ENCODE results near the gene PROCA1. TPM values are rescaled to one million over a fixed set of nuclear protein-coding genes. Genes with fewer than 3 reads are reported as not detected.
A peak's percentile ranks its signal among the peaks of the same experiment; 100 is the strongest.
"Not testable (repeated sequence)": the region's sequence is repeated elsewhere in the genome, so short reads cannot be mapped to it uniquely, and the experiment has no call there.

The PROCA1 gene
- total RNA-seq, 1 donor from 2014 or later: 12.0 TPM

DNA sequence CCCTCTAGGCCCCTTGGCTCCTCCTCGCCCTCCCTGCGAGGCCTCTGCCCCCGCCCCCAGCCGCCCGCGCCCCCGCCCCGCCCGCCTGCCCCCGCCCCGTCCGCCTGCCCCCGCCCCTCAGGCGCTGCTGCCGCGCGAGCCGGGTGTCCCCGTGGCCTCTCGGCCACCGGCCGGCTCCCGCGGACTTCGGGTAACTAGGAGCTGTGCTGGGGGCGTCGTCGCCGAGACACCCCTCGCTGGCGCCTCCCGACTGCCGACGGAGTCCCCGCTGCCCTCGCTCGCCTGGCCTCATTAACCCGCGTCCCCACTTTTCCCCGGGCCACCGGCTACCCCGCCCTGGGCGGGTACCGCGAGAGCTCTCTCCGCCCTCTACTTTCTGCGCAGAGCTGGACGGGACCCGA is 14.5 kb upstream of the PROCA1 start, which contains the start of gene TLCD1:
TLCD1 (minus strand) TSS at position 8 of the 401 bp plus-strand sequence. CDS start 136 bp downstream, outside the sequence.
- DNase-seq (ENCODE audit: low spot score): no peak
- peak within 1 kb of the TSS; percentile 76 for H3K27ac Mint-ChIP-seq (ENCODE audit: unreplicated experiment)
- TF ChIP-seq, protein P1, sequence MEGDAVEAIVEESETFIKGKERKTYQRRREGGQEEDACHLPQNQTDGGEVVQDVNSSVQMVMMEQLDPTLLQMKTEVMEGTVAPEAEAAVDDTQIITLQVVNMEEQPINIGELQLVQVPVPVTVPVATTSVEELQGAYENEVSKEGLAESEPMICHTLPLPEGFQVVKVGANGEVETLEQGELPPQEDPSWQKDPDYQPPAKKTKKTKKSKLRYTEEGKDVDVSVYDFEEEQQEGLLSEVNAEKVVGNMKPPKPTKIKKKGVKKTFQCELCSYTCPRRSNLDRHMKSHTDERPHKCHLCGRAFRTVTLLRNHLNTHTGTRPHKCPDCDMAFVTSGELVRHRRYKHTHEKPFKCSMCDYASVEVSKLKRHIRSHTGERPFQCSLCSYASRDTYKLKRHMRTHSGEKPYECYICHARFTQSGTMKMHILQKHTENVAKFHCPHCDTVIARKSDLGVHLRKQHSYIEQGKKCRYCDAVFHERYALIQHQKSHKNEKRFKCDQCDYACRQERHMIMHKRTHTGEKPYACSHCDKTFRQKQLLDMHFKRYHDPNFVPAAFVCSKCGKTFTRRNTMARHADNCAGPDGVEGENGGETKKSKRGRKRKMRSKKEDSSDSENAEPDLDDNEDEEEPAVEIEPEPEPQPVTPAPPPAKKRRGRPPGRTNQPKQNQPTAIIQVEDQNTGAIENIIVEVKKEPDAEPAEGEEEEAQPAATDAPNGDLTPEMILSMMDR (IDR thresholded peaks at IDR 0.05; ENCODE audit: unreplicated experiment): no peak
- peak within 1 kb of the TSS; percentile 93 for H3K4me3 Mint-ChIP-seq (ENCODE audit: unreplicated experiment)
- peaks cover 22% of the 10 kb centered on the region for H3K27me3 Mint-ChIP-seq (ENCODE audit: unreplicated experiment)
- H3K4me1 Mint-ChIP-seq (ENCODE audit: unreplicated experiment): peaks cover 24% of the 10 kb centered on the region
- peaks cover 31% of the 10 kb centered on the region for H3K36me3 Mint-ChIP-seq (ENCODE audit: low read depth, unreplicated experiment)
- H3K9me3 Mint-ChIP-seq (ENCODE audit: unreplicated experiment): no peaks in the 10 kb centered on the region

DNA sequence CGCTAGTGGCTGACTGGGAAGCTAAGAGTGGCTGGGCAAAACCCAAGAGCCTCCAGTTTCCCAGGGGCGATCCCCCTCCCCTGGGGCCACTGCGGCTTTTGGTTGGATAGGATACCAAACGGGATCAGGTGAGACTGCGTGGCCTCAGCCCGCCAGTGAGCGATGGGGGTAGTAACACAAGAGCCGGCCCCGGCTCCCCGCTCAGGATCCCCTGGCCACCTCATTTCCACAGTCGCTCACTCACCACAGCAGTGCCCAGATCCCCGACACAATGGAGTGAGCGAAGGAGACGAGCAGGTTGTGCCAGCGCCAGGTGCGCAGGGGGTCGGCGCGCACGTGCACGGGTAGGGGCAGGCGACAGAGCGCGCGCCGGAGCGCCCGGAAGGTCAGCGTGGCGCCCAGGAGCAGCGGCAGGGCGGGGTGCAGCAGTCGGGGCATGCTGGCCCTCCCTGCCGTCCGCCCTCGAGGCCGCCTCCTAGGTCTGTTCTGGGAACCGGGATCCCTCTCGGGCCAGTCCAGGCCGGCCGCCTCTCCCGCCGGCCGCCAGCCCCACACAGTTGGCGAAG is 14.1 kb upstream of the PROCA1 start:
- DNase-seq (ENCODE audit: low spot score): peak; percentile 69
- Mint-ChIP-seq H3K4me3 (ENCODE audit: unreplicated experiment) (peak overlapping the region; percentile 91), H3K9me3 (ENCODE audit: unreplicated experiment) (no peaks in the 10 kb centered on the region), H3K4me1 (ENCODE audit: unreplicated experiment) (peaks cover 28% of the 10 kb centered on the region), H3K27me3 (ENCODE audit: unreplicated experiment) (peaks cover 23% of the 10 kb centered on the region), H3K36me3 (ENCODE audit: low read depth, unreplicated experiment) (peaks cover 35% of the 10 kb centered on the region), H3K27ac (ENCODE audit: unreplicated experiment) (peak overlapping the region; percentile 64)
- TF ChIP-seq, protein P1 (IDR thresholded peaks at IDR 0.05; ENCODE audit: unreplicated experiment): no peak

DNA sequence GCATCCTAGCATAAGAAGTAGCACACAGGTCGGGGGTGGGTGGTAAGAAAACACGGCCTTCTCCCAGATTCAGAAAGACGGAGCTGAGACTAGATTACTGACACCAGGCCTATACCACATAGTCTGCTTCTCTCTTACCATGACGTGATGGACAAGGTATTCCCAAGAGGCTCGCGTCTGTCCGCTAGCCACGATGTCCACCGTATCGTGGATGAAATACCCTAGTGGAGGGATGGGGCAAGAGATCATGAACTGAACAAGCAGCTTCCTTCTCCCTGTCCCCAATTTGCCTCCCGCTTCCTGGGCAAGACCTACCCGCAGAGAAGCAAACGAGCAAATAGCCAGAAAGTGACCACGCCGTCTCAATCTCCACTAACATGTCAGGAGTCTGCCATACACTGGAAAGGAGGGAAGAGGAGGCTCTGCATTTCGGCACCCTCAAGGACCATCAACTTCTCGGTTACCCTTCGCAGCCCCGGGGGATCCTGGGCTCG is 13.5 kb upstream of the PROCA1 start:
- Mint-ChIP-seq H3K9me3 (ENCODE audit: unreplicated experiment) (no peaks in the 10 kb centered on the region), H3K36me3 (ENCODE audit: low read depth, unreplicated experiment) (peaks cover 41% of the 10 kb centered on the region), H3K4me1 (ENCODE audit: unreplicated experiment) (peaks cover 34% of the 10 kb centered on the region), H3K4me3 (ENCODE audit: unreplicated experiment) (peak overlapping the region; percentile 91), H3K27me3 (ENCODE audit: unreplicated experiment) (peaks cover 26% of the 10 kb centered on the region), H3K27ac (ENCODE audit: unreplicated experiment) (peak overlapping the region; percentile 76)
- no peak for DNase-seq (ENCODE audit: low spot score)
- TF ChIP-seq, protein P1 (IDR thresholded peaks at IDR 0.05; ENCODE audit: unreplicated experiment): no peak

DNA sequence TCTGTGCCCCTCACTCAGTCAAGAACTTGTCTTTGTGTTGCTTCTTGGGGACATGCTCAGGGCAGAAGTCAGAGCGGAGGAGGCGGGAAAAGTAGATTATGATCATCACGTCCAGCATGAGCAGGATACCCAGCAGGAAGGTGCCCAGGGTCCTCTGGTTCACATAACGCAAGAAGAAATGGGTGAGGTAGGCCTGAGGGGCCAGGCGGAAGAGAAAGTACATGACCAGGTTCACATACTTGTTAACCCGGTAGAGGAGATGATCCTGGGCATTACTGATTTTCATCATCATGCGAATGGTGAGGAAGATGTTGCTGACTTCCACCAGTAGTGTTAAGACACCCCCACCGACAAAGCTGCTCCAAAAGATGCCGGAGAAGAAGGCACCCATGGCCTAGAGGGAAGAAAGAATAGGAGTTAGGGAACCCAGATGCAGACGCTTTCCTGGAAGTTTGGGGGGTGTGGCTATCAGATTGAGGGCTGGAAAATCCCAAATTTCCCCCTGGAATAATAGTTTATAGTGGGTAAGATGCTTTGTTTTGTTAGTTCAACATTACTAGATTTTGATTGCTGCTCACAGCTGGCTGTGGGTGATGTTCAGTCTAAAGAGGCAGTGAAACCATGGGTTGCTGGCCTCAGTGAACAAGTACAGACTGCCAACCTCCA is 12.9 kb upstream of the PROCA1 start:
- H3K4me3 Mint-ChIP-seq (ENCODE audit: unreplicated experiment): peak overlapping the region; percentile 91
- no peak overlapping the region for H3K27ac Mint-ChIP-seq (ENCODE audit: unreplicated experiment)
- no peak for DNase-seq (ENCODE audit: low spot score)
- peaks cover 45% of the 10 kb centered on the region for H3K36me3 Mint-ChIP-seq (ENCODE audit: low read depth, unreplicated experiment)
- peaks cover 31% of the 10 kb centered on the region for H3K27me3 Mint-ChIP-seq (ENCODE audit: unreplicated experiment)
- TF ChIP-seq, protein P1 (IDR thresholded peaks at IDR 0.05; ENCODE audit: unreplicated experiment): no peak
- peaks cover 39% of the 10 kb centered on the region for H3K4me1 Mint-ChIP-seq (ENCODE audit: unreplicated experiment)
- no peaks in the 10 kb centered on the region for H3K9me3 Mint-ChIP-seq (ENCODE audit: unreplicated experiment)

DNA sequence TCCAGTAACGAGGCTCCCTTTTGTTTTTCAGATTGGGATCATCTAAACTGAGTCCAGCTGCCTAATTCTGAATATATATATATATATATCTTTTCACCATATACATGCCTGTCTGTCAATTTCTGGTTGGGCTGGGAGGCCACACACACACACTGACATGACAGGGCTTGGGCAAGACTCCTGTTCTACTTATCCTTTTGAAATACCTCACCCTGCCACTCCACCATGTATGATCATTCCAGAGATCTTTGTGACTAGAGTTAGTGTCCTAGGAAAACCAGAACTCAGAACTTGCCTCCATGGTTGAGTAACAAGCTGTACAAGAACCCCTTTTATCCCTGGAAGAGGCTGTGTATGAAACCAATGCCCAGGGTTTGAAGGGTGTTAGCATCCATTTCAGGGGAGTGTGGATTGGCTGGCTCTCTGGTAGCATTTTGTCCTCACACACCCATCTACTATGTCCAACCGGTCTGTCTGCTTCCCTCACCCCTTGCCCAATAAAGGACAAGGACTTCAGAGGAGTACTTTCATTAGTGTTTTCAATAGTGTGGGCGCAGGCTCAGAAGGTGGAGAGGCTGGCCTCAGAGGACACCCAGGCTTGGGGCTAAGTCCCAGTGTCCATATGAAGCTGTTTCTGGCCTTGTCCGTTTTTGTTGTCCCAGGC is 12.3 kb upstream of the PROCA1 start:
- peaks cover 32% of the 10 kb centered on the region for H3K27me3 Mint-ChIP-seq (ENCODE audit: unreplicated experiment)
- not testable (repeated sequence) for DNase-seq (ENCODE audit: low spot score); H3K9me3 Mint-ChIP-seq (ENCODE audit: unreplicated experiment)
- peak overlapping the region; percentile 91 for H3K4me3 Mint-ChIP-seq (ENCODE audit: unreplicated experiment)
- peaks cover 43% of the 10 kb centered on the region for H3K4me1 Mint-ChIP-seq (ENCODE audit: unreplicated experiment)
- peaks cover 46% of the 10 kb centered on the region for H3K36me3 Mint-ChIP-seq (ENCODE audit: low read depth, unreplicated experiment)
- H3K27ac Mint-ChIP-seq (ENCODE audit: unreplicated experiment): peak overlapping the region; percentile 25

Measured in endothelial cell (in vitro differentiated cells).